Sigmoid colon (tissue), 7 donors: ENCODE measurements around the gene UHRF2. TPM values are rescaled to one million over a fixed set of nuclear protein-coding genes. Genes with fewer than 3 reads are reported as not detected.
"Not testable (repeated sequence)": the region's sequence is repeated elsewhere in the genome, so short reads cannot be mapped to it uniquely, and the experiment has no call there.

Experiments
- DNase-seq: peaks from one replicate; pipeline ENCODE4 v3.0.0-alpha.2; 2019
- H3K27ac ChIP-seq, 4 donors: fragments of 200-600 bp; sonication (generic); one replicate each; pipeline ENCODE4 v1.5.1; 2016 to 2019; ENCODE audit warnings: mild to moderate bottlenecking in 1 of 4
- H3K27me3 ChIP-seq, 3 donors: fragments of 200-600 bp; sonication (generic); one replicate each; pipeline ENCODE4 v1.5.1; 2019; ENCODE audit warnings: mild to moderate bottlenecking in 1 of 3
- H3K36me3 ChIP-seq, 4 donors: fragments of 200-600 bp; sonication (generic); one replicate each; pipeline ENCODE4 v1.5.1; 2016 to 2019
- H3K4me1 ChIP-seq, 4 donors: fragments of 200-600 bp; sonication (generic); one replicate each; pipeline ENCODE4 v1.5.1; 2017 to 2019
- H3K4me3 ChIP-seq, 4 donors: fragments of 200-600 bp; sonication (generic); one replicate each; pipeline ENCODE4 v1.5.1; 2017 to 2019; ENCODE audit warnings: mild to moderate bottlenecking in 2 of 4, moderate library complexity in 1 of 4
- H3K9me3 ChIP-seq, 4 donors: fragments of 200-600 bp in 3 of 4; sonication (generic) in 3 of 4; one replicate each; pipeline versions ENCODE4 v1.5.1 to v1.6.1; 2013 to 2019
- EP300 ChIP-seq, 4 donors: sonication (generic); formaldehyde crosslinking; IDR thresholded peaks; one replicate each; pipeline ENCODE4 v1.6.1; 2017; ENCODE audit warnings: antibody characterized with exemption in 4 of 4
- POLR2A ChIP-seq, 2 donors: fragments of 450-650 bp; IDR thresholded peaks; one replicate each; pipeline ENCODE4 v1.6.1; 2016; ENCODE audit warnings: antibody characterized with exemption in 2 of 2, mild to moderate bottlenecking in 2 of 2, moderate library complexity in 2 of 2
- POLR2AphosphoS5 ChIP-seq, 4 donors: sonication (generic); formaldehyde crosslinking; IDR thresholded peaks; one replicate each; pipeline ENCODE4 v1.6.1; 2017; ENCODE audit warnings: antibody characterized with exemption in 4 of 4
- WGBS, 2 donors: extraction: QIAGEN DNeasy Blood & Tissue Kit; methylation state at CpG; one replicate each; pipeline ENCODE4 v1.1.7; 2013; 5-methylcytosine and 5-hydroxymethylcytosine counted together
- intact Hi-C: fragments of 100-400 bp; cut with DNase I; formaldehyde crosslinking; loops from one replicate; pipeline ENCODE4 v1.15.1; 2023
- polyA plus RNA-seq, 3 donors: library from polyadenylated mRNA; stranded (reverse); fragments of 200-250 nt; gene quantifications; one replicate each; pipeline ENCODE4 v1.2.3, GENCODE V29; 2013
- total RNA-seq, 4 donors: library from RNA; depleted of rRNA; stranded (reverse); fragments of >200 nt; gene quantifications; one replicate each; pipeline ENCODE4 v1.1.0, GENCODE V29; 2016
- TF ChIP-seq, protein P1 (sequence below), 4 experiments: fragments of 450-650 bp in 3 of 4; fragments of 200-600 bp in 1 of 4; IDR thresholded peaks; one replicate each; pipeline ENCODE4 v1.5.1; 2016 to 2019; ENCODE audit warnings: antibody characterized with exemption in 4 of 4, mild to moderate bottlenecking in 3 of 4, moderate library complexity in 2 of 4
- donor health status: healthy with polysubstance abuse.
- donor health status: Bipolar disorder and iron deficiency.
- donor health status: healthy.

UHRF2 gene
- total and polyA plus RNA-seq, 7 donors, result 7.6 to 55.6 (median 49.1) TPM

DNA sequence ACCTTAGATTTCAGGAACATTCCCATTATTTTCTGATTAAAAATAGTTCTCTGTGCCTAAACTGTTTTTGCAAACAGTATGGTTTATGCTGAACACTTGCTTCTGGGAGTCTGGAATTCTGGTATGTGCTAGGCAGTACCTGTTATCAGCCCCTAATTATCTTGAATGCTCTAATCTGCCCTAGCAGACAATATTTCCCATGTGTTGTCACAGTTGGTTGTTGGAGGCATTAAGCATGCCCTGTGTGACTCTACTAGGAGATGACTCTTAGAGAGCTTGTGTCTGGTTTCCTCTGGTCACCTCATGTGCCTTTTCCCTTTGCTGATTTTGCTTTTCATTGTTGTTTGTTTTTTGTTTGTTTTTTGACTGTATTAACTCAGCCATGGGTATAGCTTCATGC, 36.6 kb downstream of the UHRF2 start:
- Histone ChIP-seq H3K36me3 (no peaks in the 10 kb centered on the region), H3K4me1 (peaks cover 0 to 57% (median 46%) of the 10 kb centered on the region in 4 donors), H3K27ac (no peak overlapping the region), H3K27me3 (no peaks in the 10 kb centered on the region), H3K4me3 (no peak overlapping the region), H3K9me3 (no peaks in the 10 kb centered on the region)
- DNase-seq, result no peak
- TF ChIP-seq, protein P1, sequence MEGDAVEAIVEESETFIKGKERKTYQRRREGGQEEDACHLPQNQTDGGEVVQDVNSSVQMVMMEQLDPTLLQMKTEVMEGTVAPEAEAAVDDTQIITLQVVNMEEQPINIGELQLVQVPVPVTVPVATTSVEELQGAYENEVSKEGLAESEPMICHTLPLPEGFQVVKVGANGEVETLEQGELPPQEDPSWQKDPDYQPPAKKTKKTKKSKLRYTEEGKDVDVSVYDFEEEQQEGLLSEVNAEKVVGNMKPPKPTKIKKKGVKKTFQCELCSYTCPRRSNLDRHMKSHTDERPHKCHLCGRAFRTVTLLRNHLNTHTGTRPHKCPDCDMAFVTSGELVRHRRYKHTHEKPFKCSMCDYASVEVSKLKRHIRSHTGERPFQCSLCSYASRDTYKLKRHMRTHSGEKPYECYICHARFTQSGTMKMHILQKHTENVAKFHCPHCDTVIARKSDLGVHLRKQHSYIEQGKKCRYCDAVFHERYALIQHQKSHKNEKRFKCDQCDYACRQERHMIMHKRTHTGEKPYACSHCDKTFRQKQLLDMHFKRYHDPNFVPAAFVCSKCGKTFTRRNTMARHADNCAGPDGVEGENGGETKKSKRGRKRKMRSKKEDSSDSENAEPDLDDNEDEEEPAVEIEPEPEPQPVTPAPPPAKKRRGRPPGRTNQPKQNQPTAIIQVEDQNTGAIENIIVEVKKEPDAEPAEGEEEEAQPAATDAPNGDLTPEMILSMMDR (IDR thresholded peaks at IDR 0.05), result no peak
- TF ChIP-seq POLR2A (IDR thresholded peaks at IDR 0.05) (no peak), EP300 (IDR thresholded peaks at IDR 0.05) (no peak), POLR2AphosphoS5 (IDR thresholded peaks at IDR 0.05) (no peak)
- intact Hi-C loops, result no loop called here

DNA sequence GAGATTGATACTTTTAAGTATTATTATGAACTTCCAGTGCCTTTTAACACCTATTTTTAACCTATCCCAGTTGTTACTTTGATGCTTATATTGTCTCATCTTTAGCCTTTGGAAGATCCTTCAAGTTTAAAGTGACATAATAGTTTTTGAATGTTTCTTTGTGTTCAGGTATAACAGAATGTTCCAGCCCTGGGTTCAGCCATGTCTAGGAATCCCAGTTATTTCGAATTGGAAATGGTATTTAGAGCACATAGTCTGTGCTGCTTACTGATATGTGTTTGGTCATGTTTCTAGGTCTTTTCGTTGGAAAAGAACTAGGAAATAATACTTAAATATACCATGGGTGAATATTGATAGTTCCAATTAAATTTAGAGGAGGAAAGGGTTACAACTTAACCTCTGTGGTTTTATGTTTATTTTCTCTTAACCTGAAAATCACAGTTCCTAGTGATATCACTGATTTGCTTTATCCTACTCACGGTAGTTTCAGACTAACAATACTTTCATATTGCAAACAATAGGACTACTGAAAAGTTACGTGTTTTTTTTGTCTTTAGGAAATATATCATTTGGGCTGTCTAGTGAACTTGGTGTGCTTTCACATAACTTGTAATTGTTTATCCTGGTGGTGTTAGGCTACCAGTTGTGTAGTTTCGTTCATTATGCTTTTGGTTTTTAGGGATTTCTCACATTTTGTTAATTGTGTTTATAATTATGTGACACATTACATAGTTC, 37.8 kb downstream of the UHRF2 start:
- H3K27ac ChIP-seq, result no peak overlapping the region
- H3K9me3 ChIP-seq, result no peaks in the 10 kb centered on the region
- intact Hi-C loops, result no loop called here
- 80 to 82% methylated on average over 5 of the region's 5 CpGs for WGBS, 2 donors
- H3K36me3 ChIP-seq, result no peaks in the 10 kb centered on the region
- TF ChIP-seq POLR2A (IDR thresholded peaks at IDR 0.05), result no peak
- TF ChIP-seq EP300 (IDR thresholded peaks at IDR 0.05), result no peak
- TF ChIP-seq POLR2AphosphoS5 (IDR thresholded peaks at IDR 0.05), result no peak
- TF ChIP-seq, protein P1 (IDR thresholded peaks at IDR 0.05), result no peak
- H3K4me1 ChIP-seq, result peaks cover 0 to 56% (median 45%) of the 10 kb centered on the region in 4 donors
- no peak overlapping the region for H3K4me3 ChIP-seq
- no peak for DNase-seq
- no peaks in the 10 kb centered on the region for H3K27me3 ChIP-seq

DNA sequence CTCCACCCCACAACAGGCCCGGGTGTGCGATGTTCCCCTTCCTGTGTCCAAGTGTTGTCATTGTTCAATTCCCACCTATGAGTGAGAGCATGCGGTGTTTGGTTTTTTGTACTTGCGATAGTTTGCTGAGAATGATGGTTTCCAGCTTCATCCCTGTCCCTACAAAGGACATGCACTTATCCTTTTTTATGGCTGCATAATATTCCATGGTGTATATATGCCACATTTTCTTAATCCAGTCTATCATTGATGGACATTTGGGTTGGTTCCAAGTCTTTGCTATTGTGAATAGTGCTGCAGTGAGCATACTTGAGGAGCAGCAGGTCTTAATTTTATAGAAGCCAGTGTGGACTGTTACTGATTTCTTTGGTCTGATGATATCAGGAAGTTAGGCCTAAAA, 42.3 kb downstream of the UHRF2 start:
- peaks cover 0 to 26% (median 22%) of the 10 kb centered on the region in 4 donors for H3K4me1 ChIP-seq
- WGBS, 2 donors, result 96 to 97% methylated on average over 4 of the region's 4 CpGs
- H3K36me3 ChIP-seq, H3K27me3 ChIP-seq, intact Hi-C loops, H3K4me3 ChIP-seq, H3K27ac ChIP-seq, H3K9me3 ChIP-seq, DNase-seq: not testable (repeated sequence)

DNA sequence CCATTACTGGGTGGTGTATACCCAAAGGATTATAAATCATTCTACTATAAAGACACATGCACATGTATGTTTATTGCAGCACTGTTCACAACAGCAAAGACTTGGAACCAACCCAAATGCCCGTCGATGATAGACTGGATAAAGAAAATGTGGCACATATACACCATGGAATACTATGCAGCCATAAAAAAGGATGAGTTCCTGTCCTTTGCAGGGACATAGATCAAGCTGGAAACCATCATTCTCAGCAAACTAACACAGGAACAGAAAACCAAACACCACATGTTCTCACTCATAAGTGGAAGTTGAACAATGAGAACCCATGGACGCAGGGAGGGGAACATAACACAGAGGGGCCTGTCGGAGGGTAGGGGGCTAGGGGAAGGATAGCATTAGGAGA, 45.7 kb downstream of the UHRF2 start:
- H3K9me3 ChIP-seq, H3K27ac ChIP-seq, H3K27me3 ChIP-seq, DNase-seq, H3K36me3 ChIP-seq, H3K4me3 ChIP-seq, intact Hi-C loops, H3K4me1 ChIP-seq: not testable (repeated sequence)
- WGBS, 2 donors, result 96 to 98% methylated on average over 4 of the region's 4 CpGs

DNA sequence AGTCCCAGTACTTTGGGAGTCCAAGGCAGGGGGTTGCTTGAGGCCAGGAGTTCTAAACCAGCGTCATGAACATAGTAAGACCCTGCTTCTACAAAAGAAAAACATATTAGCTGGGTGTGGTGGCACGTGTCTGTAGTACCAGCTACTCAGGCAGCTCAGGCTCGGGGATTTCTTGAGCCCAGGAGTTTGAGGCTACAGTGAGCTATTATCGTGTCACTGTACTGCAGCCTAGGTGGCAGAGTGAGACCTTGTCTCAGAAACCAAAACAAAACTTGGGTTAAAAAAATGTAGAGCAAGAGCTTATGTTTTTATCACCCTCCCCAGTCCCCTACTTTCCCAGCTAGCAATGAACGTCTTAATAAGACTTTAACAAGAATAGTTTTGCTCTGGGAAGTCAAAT, 46.7 kb downstream of the UHRF2 start:
- intact Hi-C loops, result no loop called here
- Histone ChIP-seq H3K9me3 (no peaks in the 10 kb centered on the region), H3K27ac (no peak overlapping the region), H3K4me1 (no peaks in the 10 kb centered on the region), H3K27me3 (no peaks in the 10 kb centered on the region), H3K36me3 (peaks cover 0 to 11% (median 0%) of the 10 kb centered on the region in 4 donors), H3K4me3 (no peak overlapping the region)
- WGBS, 2 donors, result 93% methylated on average over 5 of the region's 5 CpGs
- TF ChIP-seq POLR2AphosphoS5 (IDR thresholded peaks at IDR 0.05) (no peak), EP300 (IDR thresholded peaks at IDR 0.05) (no peak), POLR2A (IDR thresholded peaks at IDR 0.05) (no peak)
- TF ChIP-seq, protein P1 (IDR thresholded peaks at IDR 0.05), result no peak
- no peak for DNase-seq

DNA sequence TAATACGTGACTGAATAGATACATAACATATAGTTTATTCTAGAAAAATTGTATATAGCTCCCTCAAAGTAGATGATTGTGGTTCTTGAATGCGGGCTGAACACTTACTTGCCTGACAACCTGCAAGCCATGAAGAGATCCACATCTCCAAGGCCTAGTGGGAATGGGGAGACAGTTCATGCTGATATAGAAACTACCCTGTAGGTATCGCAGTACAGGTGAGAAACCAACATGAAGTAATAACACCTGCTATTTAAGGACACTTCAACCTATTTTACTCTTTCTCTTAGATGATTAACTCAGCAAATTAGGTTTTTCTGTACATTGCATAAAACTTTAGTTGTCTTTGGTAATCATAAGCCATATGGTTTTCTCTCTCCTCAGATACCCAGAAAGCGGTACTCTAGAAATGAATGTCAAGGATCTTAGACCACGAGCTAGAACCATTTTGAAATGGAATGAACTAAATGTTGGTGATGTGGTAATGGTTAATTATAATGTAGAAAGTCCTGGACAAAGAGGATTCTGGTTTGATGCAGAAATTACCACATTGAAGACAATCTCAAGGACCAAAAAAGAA, 47.3 kb downstream of the UHRF2 start:
- 91 to 97% methylated on average over 5 of the region's 5 CpGs for WGBS, 2 donors
- Histone ChIP-seq H3K27me3 (no peaks in the 10 kb centered on the region), H3K27ac (no peak overlapping the region), H3K4me3 (no peak overlapping the region), H3K36me3 (peaks cover 0 to 11% (median 0%) of the 10 kb centered on the region in 4 donors), H3K9me3 (no peaks in the 10 kb centered on the region), H3K4me1 (no peaks in the 10 kb centered on the region)
- no peak for DNase-seq
- intact Hi-C loops, result no loop called here
- TF ChIP-seq POLR2AphosphoS5 (IDR thresholded peaks at IDR 0.05) (no peak), EP300 (IDR thresholded peaks at IDR 0.05) (no peak), POLR2A (IDR thresholded peaks at IDR 0.05) (no peak)
- TF ChIP-seq, protein P1 (IDR thresholded peaks at IDR 0.05), result no peak
